Adrenal gland (tissue), 5 donors: ENCODE results near the gene P2RY4.

Experiments
- POLR2A ChIP-seq, 2 donors: fragments of 450-650 bp; IDR thresholded peaks; one replicate each; pipeline ENCODE4 v1.6.1; 2017; ENCODE audit warnings: antibody characterized with exemption in 2 of 2, mild to moderate bottlenecking in 2 of 2, moderate library complexity in 1 of 2
- TF ChIP-seq, protein P1 (sequence below), 6 experiments: fragments of 450-650 bp in 4 of 6; fragments of 200-600 bp in 2 of 6; sonication (generic) in 1 of 6; IDR thresholded peaks; 1 replicate in 5 of 6; 2 replicates in 1 of 6; pipeline versions ENCODE4 v1.5.1 to v1.8.0; 2016 to 2021; ENCODE audit warnings: antibody characterized with exemption in 6 of 6, mild to moderate bottlenecking in 2 of 6, moderate library complexity in 1 of 6
- donor health status: DM: no; HTN: no; CAD: no.

DNA sequence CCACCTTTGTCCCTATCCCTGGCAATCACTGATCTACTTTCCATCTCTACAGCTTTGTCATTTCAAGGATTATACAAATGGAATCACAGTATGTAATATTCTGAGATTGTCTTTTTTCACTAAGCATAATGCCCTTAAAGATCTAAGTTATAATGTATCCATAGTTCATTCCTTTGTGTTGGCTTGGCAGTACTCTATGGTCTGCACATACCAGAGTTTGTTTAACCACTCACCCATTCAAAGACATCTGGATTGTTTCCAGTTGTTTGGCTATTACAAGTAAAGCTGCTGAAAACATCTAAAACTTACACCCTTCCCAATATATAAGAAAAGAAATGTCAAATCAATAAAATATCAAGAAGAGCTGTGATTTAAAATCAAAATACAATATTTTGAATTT lies 51.5 kb downstream of the P2RY4 start:
- TF ChIP-seq, protein P1, sequence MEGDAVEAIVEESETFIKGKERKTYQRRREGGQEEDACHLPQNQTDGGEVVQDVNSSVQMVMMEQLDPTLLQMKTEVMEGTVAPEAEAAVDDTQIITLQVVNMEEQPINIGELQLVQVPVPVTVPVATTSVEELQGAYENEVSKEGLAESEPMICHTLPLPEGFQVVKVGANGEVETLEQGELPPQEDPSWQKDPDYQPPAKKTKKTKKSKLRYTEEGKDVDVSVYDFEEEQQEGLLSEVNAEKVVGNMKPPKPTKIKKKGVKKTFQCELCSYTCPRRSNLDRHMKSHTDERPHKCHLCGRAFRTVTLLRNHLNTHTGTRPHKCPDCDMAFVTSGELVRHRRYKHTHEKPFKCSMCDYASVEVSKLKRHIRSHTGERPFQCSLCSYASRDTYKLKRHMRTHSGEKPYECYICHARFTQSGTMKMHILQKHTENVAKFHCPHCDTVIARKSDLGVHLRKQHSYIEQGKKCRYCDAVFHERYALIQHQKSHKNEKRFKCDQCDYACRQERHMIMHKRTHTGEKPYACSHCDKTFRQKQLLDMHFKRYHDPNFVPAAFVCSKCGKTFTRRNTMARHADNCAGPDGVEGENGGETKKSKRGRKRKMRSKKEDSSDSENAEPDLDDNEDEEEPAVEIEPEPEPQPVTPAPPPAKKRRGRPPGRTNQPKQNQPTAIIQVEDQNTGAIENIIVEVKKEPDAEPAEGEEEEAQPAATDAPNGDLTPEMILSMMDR (IDR thresholded peaks at IDR 0.05): no peak
- TF ChIP-seq POLR2A (IDR thresholded peaks at IDR 0.05): no peak
